ENCODE results near the gene PELI2.

GRCh38 chr14:56181681-56182085 lies 63.5 kb downstream of the PELI2 start:
- TF ChIP-seq, protein P1, sequence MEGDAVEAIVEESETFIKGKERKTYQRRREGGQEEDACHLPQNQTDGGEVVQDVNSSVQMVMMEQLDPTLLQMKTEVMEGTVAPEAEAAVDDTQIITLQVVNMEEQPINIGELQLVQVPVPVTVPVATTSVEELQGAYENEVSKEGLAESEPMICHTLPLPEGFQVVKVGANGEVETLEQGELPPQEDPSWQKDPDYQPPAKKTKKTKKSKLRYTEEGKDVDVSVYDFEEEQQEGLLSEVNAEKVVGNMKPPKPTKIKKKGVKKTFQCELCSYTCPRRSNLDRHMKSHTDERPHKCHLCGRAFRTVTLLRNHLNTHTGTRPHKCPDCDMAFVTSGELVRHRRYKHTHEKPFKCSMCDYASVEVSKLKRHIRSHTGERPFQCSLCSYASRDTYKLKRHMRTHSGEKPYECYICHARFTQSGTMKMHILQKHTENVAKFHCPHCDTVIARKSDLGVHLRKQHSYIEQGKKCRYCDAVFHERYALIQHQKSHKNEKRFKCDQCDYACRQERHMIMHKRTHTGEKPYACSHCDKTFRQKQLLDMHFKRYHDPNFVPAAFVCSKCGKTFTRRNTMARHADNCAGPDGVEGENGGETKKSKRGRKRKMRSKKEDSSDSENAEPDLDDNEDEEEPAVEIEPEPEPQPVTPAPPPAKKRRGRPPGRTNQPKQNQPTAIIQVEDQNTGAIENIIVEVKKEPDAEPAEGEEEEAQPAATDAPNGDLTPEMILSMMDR (conservative IDR thresholded peaks at IDR 0.05 in 1 of 2, IDR thresholded peaks at IDR 0.05 in 1 of 2; ENCODE audit: low read depth in 1 of 2, low read length in 2 of 2): no peak
- TF ChIP-seq EZH2 (IDR thresholded peaks at IDR 0.05; ENCODE audit: low read length, missing control alignments): no peak
